KMS-11 (cell line): ENCODE results near the gene RILPL2.
"Not testable (repeated sequence)": the region's sequence is repeated elsewhere in the genome, so short reads cannot be mapped to it uniquely, and the experiment has no call there.

Experiments
- H2AFZ ChIP-seq: fragments of 200-600 bp; sonication (generic); 2 replicates; pipeline ENCODE4 v1.6.1; 2016; ENCODE audit warnings: antibody characterized with exemption, mixed run types, low read depth
- H3K27ac ChIP-seq: fragments of 200-600 bp; sonication (generic); 2 replicates; pipeline ENCODE4 v1.6.1; 2016; ENCODE audit warnings: mild to moderate bottlenecking, mixed run types
- H3K27me3 ChIP-seq: fragments of 200-600 bp; sonication (generic); 2 replicates; pipeline ENCODE4 v1.6.1; 2017; ENCODE audit warnings: mild to moderate bottlenecking, low read depth, mixed run types, moderate library complexity; ENCODE audit not compliant: insufficient read depth
- H3K36me3 ChIP-seq: fragments of 200-600 bp; sonication (generic); 2 replicates; pipeline ENCODE4 v1.6.1; 2017; ENCODE audit warnings: mild to moderate bottlenecking, mixed run types; ENCODE audit not compliant: insufficient read depth
- H3K4me1 ChIP-seq: fragments of 200-600 bp; sonication (generic); 2 replicates; pipeline ENCODE4 v1.6.1; 2016; ENCODE audit warnings: mild to moderate bottlenecking, low read depth, mixed run types; ENCODE audit not compliant: poor library complexity, severe bottlenecking
- H3K4me2 ChIP-seq: fragments of 200-600 bp; sonication (generic); 2 replicates; pipeline ENCODE4 v1.7.0; 2016; ENCODE audit warnings: mild to moderate bottlenecking, mixed run types
- H3K4me3 ChIP-seq: fragments of 200-600 bp; sonication (generic); IDR thresholded peaks from 2 replicates; pipeline ENCODE4 v1.6.1; 2017; ENCODE audit warnings: low read depth, low read length, mixed read lengths; ENCODE audit not compliant: insufficient read depth
- H3K79me2 ChIP-seq: fragments of 200-600 bp; sonication (generic); 2 replicates; pipeline ENCODE4 v1.6.1; 2016; ENCODE audit warnings: low read depth, mixed run types; ENCODE audit not compliant: insufficient read depth
- H3K9ac ChIP-seq: fragments of 200-600 bp; sonication (generic); 2 replicates; pipeline ENCODE4 v1.6.1; 2016; ENCODE audit warnings: mild to moderate bottlenecking, mixed run types
- H4K20me1 ChIP-seq: fragments of 200-600 bp; sonication (generic); 2 replicates; pipeline ENCODE4 v1.6.1; 2016; ENCODE audit warnings: mild to moderate bottlenecking, mixed run types; ENCODE audit not compliant: insufficient read depth
- TF ChIP-seq, protein P1 (sequence below): fragments of 200-600 bp; sonication (generic); conservative IDR thresholded peaks from 2 replicates; pipeline ENCODE4 v1.6.1; 2017; ENCODE audit warnings: low read depth, mild to moderate bottlenecking, antibody characterized with exemption, low read length, moderate library complexity, mixed read lengths

Gene RILPL2

DNA sequence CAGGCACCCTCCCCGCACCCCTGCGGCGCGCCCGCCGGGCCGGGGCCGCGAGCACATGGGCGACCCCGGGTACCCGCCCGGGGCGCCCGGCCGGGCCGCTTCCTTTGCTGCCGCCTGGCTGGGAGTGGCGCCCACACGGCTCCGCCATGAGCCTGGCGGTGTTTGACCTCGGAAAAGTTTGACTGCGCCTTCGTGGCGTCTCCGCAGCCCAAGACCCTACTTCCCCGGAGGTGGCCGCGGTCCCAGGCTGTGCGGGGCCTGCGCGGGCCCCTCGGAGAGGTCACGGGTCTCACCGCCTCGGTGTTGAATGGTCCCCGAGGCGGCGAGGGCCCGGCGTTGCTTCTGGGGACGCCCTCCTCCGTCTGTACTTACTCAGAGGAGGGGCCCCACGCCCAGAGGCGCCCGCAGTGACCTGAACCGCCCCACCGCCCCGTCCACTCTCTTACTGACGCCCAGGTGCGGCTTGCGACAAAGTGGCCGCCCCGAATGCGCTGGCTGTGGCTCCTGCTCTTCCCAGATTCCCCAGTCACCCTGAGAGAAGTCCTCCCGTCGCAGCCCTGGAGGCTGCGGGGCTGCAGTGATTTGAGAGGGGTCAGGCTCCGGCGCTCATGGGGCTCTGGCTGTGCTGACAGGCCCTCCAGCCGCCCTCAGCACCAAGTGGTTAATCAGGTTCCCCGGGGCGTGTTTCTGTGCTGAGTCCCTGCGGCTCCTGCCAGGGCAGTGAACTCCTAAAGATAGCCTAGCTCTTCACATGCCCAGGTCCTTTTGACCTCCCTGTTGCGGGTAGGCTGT, 46.7 kb downstream of the RILPL2 start:
- Histone ChIP-seq H2AFZ (no peak overlapping the region), H3K79me2 (0 out of 2 replicates have a peak, but pooled peaks cover 5% of the 10 kb centered on the region), H3K36me3 (no peaks in the 10 kb centered on the region), H3K27me3 (no peaks in the 10 kb centered on the region), H3K27ac (no peak overlapping the region), H3K9ac (no peak overlapping the region), H4K20me1 (no peaks in the 10 kb centered on the region), H3K4me3 (no peak overlapping the region), H3K4me1 (peaks cover 21% of the 10 kb centered on the region), H3K4me2 (no peak overlapping the region)
- TF ChIP-seq, protein P1, sequence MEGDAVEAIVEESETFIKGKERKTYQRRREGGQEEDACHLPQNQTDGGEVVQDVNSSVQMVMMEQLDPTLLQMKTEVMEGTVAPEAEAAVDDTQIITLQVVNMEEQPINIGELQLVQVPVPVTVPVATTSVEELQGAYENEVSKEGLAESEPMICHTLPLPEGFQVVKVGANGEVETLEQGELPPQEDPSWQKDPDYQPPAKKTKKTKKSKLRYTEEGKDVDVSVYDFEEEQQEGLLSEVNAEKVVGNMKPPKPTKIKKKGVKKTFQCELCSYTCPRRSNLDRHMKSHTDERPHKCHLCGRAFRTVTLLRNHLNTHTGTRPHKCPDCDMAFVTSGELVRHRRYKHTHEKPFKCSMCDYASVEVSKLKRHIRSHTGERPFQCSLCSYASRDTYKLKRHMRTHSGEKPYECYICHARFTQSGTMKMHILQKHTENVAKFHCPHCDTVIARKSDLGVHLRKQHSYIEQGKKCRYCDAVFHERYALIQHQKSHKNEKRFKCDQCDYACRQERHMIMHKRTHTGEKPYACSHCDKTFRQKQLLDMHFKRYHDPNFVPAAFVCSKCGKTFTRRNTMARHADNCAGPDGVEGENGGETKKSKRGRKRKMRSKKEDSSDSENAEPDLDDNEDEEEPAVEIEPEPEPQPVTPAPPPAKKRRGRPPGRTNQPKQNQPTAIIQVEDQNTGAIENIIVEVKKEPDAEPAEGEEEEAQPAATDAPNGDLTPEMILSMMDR = no peak

DNA sequence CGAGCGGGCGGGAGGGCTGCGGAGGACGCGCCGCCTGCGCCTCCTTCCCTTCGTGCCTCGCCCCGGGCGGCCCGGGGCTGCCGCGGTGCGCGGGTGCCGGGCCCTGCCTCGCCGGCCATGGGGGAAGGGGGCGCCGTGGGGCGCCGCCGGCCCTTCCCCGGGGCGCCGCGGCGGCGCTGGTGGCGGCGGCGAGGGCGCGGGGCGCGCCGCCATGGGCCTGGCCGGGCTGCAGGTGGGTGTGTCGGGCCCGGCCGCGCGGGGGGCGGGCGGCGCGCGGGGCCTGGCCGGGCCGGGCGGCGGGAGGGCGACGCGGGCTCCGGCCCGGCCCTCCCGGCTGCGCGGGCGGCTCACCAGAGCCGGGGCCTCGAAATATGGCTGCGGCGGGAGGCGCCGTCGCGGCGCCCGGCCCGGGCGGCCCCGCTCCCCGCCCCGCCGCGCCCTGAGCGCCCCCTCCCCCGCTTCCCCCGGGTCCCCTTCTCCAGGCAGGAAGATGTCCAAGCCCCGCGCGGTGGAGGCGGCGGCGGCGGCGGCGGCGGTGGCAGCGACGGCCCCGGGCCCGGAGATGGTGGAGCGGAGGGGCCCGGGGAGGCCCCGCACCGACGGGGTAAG, 47.4 kb downstream of the RILPL2 start:
- Histone ChIP-seq H3K79me2 (0 out of 2 replicates have a peak, but pooled peaks cover 5% of the 10 kb centered on the region), H3K36me3 (no peaks in the 10 kb centered on the region), H3K4me2 (no peak overlapping the region), H3K4me3 (no peak overlapping the region), H3K4me1 (peaks cover 21% of the 10 kb centered on the region), H4K20me1 (no peaks in the 10 kb centered on the region), H3K27me3 (no peaks in the 10 kb centered on the region), H2AFZ (no peak overlapping the region), H3K9ac (no peak overlapping the region), H3K27ac (no peak overlapping the region)
- TF ChIP-seq, protein P1 = no peak

- Histone ChIP-seq H3K79me2 (0 out of 2 replicates have a peak, but pooled peaks cover 5% of the 10 kb centered on the region), H3K9ac (peak overlapping the region; percentile 42; the same call in 1 of the 2 replicates)
- TF ChIP-seq, protein P1 = no peak
These were observed 48.1 kb downstream of the RILPL2 start for GRCh38 chr12:123388177-123388950.

DNA sequence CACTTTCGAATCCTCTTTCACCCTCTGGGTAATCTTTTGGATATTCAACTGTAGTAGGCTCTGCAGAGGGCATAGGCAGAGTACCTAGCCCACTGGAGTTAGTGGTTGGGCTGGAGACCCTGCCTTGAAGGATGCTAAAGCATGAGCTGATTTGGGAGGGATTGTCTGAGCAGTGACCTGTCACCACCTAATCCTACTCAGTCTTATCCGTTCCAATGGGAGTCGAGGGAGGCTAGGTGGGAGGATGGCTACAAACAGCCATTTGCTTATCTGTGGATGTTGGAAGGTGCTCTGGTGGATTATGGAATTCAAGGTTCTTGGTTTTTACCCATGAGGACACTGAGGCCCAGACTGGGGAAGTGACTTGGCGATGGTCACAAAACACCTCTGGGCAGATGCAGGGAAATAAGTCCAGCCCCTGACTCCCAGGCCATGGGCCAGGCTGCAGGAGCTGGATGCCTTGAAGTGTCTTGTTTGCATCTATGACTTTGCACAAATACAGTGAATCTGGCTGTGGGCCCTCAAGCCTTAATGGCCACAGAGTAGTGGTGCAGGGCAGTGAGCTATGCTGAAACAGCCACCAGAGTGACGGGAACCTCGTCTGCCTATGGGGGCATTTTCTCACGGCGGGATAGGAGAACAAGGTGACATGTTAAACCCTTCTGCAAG, 48.8 kb downstream of the RILPL2 start:
- TF ChIP-seq, protein P1 = no peak
- Histone ChIP-seq H3K9ac (peak overlapping the region; percentile 42; the same call in 1 of the 2 replicates), H3K4me2 (peak overlapping the region; percentile 78), H4K20me1 (no peaks in the 10 kb centered on the region), H3K4me3 (no peak overlapping the region), H2AFZ (no peak overlapping the region; the same call in 1 of the 2 replicates), H3K79me2 (0 out of 2 replicates have a peak, but pooled peaks cover 5% of the 10 kb centered on the region), H3K27ac (peak overlapping the region; percentile 63), H3K36me3 (no peaks in the 10 kb centered on the region), H3K27me3 (no peaks in the 10 kb centered on the region), H3K4me1 (peaks cover 21% of the 10 kb centered on the region)

More at GRCh38 chr12:123388177-123388950, 48.1 kb downstream of the RILPL2 start:
- Histone ChIP-seq H3K4me1 (peaks cover 21% of the 10 kb centered on the region), H3K36me3 (no peaks in the 10 kb centered on the region), H3K4me2 (peak overlapping the region; percentile 78), H3K27me3 (no peaks in the 10 kb centered on the region), H3K4me3 (no peak overlapping the region), H2AFZ (peak overlapping the region; percentile 52; the same call in 1 of the 2 replicates), H4K20me1 (no peaks in the 10 kb centered on the region), H3K27ac (peak overlapping the region; percentile 63)

GRCh38 chr12:123385536-123385935, 50.9 kb downstream of the RILPL2 start:
- H4K20me1 ChIP-seq, H3K4me2 ChIP-seq, H3K79me2 ChIP-seq, H3K36me3 ChIP-seq, H3K27ac ChIP-seq, H3K27me3 ChIP-seq, H3K9ac ChIP-seq, H2AFZ ChIP-seq, H3K4me3 ChIP-seq: not testable (repeated sequence)
- peaks cover 21% of the 10 kb centered on the region for H3K4me1 ChIP-seq
